ENCODE measurements around the gene RALGAPA2.

The RALGAPA2 gene

GRCh38 chr20:20721489-20721888 is 9.0 kb upstream of the RALGAPA2 start (continued):
- no peak for TF ChIP-seq TCF4 (CRISPR knock-in tag; IDR thresholded peaks at IDR 0.05; ENCODE audit: borderline replicate concordance)
- TF ChIP-seq ZFP30 (CRISPR knock-in tag; IDR thresholded peaks at IDR 0.05), result no peak
- TF ChIP-seq OSR1 (CRISPR knock-in tag; IDR thresholded peaks at IDR 0.05), result no peak
- TF ChIP-seq PPARA (CRISPR knock-in tag; IDR thresholded peaks at IDR 0.05; ENCODE audit: borderline replicate concordance), result no peak
- TF ChIP-seq ZC3H10 (CRISPR knock-in tag; IDR thresholded peaks at IDR 0.05), result no peak
- TF ChIP-seq CSDC2 (CRISPR knock-in tag; IDR thresholded peaks at IDR 0.05), result no peak
- no peak for TF ChIP-seq ZNF70 (CRISPR knock-in tag; IDR thresholded peaks at IDR 0.05)

- ATAC-seq, result no peak
- TF ChIP-seq ZNF565 (CRISPR knock-in tag; conservative IDR thresholded peaks at IDR 0.05; ENCODE audit: low read depth), result no peak
- no peak for TF ChIP-seq PATZ1 (CRISPR knock-in tag; IDR thresholded peaks at IDR 0.05; ENCODE audit: borderline replicate concordance)
- TF ChIP-seq CSDC2 (CRISPR knock-in tag; IDR thresholded peaks at IDR 0.05), result no peak
- no peak for TF ChIP-seq ARNTL (CRISPR knock-in tag; IDR thresholded peaks at IDR 0.05; ENCODE audit: borderline replicate concordance, low read depth)
- no peak for TF ChIP-seq ZFP3 (CRISPR knock-in tag; IDR thresholded peaks at IDR 0.05)
- no peak for TF ChIP-seq ISL1 (CRISPR knock-in tag; IDR thresholded peaks at IDR 0.05)
- no peak for TF ChIP-seq OSR1 (CRISPR knock-in tag; IDR thresholded peaks at IDR 0.05)
- no peak for TF ChIP-seq ESRRG (CRISPR knock-in tag; IDR thresholded peaks at IDR 0.05)
- no peak for TF ChIP-seq RARB (CRISPR knock-in tag; IDR thresholded peaks at IDR 0.05)
- no peak for TF ChIP-seq GLIS3 (CRISPR knock-in tag; IDR thresholded peaks at IDR 0.05)
Measured at GRCh38 chr20:20720158-20720557, 7.7 kb upstream of the RALGAPA2 start.

GRCh38 chr20:20719411-20719810 is 7.0 kb upstream of the RALGAPA2 start:
- TF ChIP-seq ZFP30 (CRISPR knock-in tag; IDR thresholded peaks at IDR 0.05) (no peak), CSDC2 (CRISPR knock-in tag; IDR thresholded peaks at IDR 0.05) (no peak), ZNF8 (CRISPR knock-in tag; IDR thresholded peaks at IDR 0.05) (no peak)
- no peak for ATAC-seq

- no peak for TF ChIP-seq OSR1 (CRISPR knock-in tag; IDR thresholded peaks at IDR 0.05)
- no peak for TF ChIP-seq ESRRG (CRISPR knock-in tag; IDR thresholded peaks at IDR 0.05)
- no peak for TF ChIP-seq TCF4 (CRISPR knock-in tag; IDR thresholded peaks at IDR 0.05; ENCODE audit: borderline replicate concordance)
- no peak for TF ChIP-seq PATZ1 (CRISPR knock-in tag; IDR thresholded peaks at IDR 0.05; ENCODE audit: borderline replicate concordance)
- no peak for TF ChIP-seq ZFP30 (CRISPR knock-in tag; IDR thresholded peaks at IDR 0.05)
- TF ChIP-seq POU6F1 (CRISPR knock-in tag; IDR thresholded peaks at IDR 0.05; ENCODE audit: borderline replicate concordance, low read depth), result no peak
- no peak for TF ChIP-seq BACH2 (CRISPR knock-in tag; IDR thresholded peaks at IDR 0.05; ENCODE audit: borderline replicate concordance)
- TF ChIP-seq ZNF8 (CRISPR knock-in tag; IDR thresholded peaks at IDR 0.05), result no peak
- TF ChIP-seq RARB (CRISPR knock-in tag; IDR thresholded peaks at IDR 0.05), result no peak
- TF ChIP-seq ZNF70 (CRISPR knock-in tag; IDR thresholded peaks at IDR 0.05), result no peak
- TF ChIP-seq ISL1 (CRISPR knock-in tag; IDR thresholded peaks at IDR 0.05), result no peak
- no peak for TF ChIP-seq CSRNP3 (CRISPR knock-in tag; IDR thresholded peaks at IDR 0.05)
- no peak for TF ChIP-seq PPARA (CRISPR knock-in tag; IDR thresholded peaks at IDR 0.05; ENCODE audit: borderline replicate concordance)
- no peak for TF ChIP-seq GLIS3 (CRISPR knock-in tag; IDR thresholded peaks at IDR 0.05)
- TF ChIP-seq ZFP3 (CRISPR knock-in tag; IDR thresholded peaks at IDR 0.05), result no peak
- TF ChIP-seq ARNTL (CRISPR knock-in tag; IDR thresholded peaks at IDR 0.05; ENCODE audit: borderline replicate concordance, low read depth), result no peak
- TF ChIP-seq CSDC2 (CRISPR knock-in tag; IDR thresholded peaks at IDR 0.05), result no peak
- TF ChIP-seq ZC3H10 (CRISPR knock-in tag; IDR thresholded peaks at IDR 0.05), result no peak
- ATAC-seq, result no peak
Measured at GRCh38 chr20:20713244-20713765, 861 bp upstream of the RALGAPA2 start.
